Smooth muscle cell (in vitro differentiated cells): ENCODE results near the gene MTUS2. TPM values are rescaled to one million over a fixed set of nuclear protein-coding genes. Genes with fewer than 3 reads are reported as not detected.
"Not testable (repeated sequence)": the region's sequence is repeated elsewhere in the genome, so short reads cannot be mapped to it uniquely, and the experiment has no call there.

Experiments used
- DNase-seq: peaks from one replicate; lab custom pipeline; 2025; ENCODE audit not compliant: unreplicated experiment; lab: John Stamatoyannopoulos, UW
- H2AFZ ChIP-seq: fragments of 200-600 bp; sonication (generic); 2 replicates; pipeline ENCODE4 v1.6.0; 2016; ENCODE audit warnings: antibody characterized with exemption, low read depth, mild to moderate bottlenecking
- H3F3A ChIP-seq: fragments of 200-600 bp; sonication (generic); 2 replicates; pipeline ENCODE4 v1.6.0; 2017; ENCODE audit warnings: antibody characterized with exemption, low read depth
- H3K27ac ChIP-seq: fragments of 200-600 bp; sonication (generic); 2 replicates; pipeline ENCODE4 v1.5.1; 2016; ENCODE audit warnings: low read depth, mild to moderate bottlenecking
- H3K27me3 ChIP-seq: fragments of 200-600 bp; sonication (generic); 2 replicates; pipeline ENCODE4 v1.6.1; 2016; ENCODE audit warnings: low read depth, mild to moderate bottlenecking
- H3K36me3 ChIP-seq: fragments of 200-600 bp; sonication (generic); 2 replicates; pipeline ENCODE4 v1.5.1; 2016; ENCODE audit warnings: low read depth
- H3K4me1 ChIP-seq: fragments of 200-600 bp; sonication (generic); 2 replicates; pipeline ENCODE4 v1.5.1; 2016; ENCODE audit warnings: low read depth
- H3K4me2 ChIP-seq: fragments of 200-600 bp; sonication (generic); 2 replicates; pipeline ENCODE4 v1.6.0; 2016; ENCODE audit warnings: mild to moderate bottlenecking
- H3K4me3 ChIP-seq: fragments of 200-600 bp; sonication (generic); 2 replicates; pipeline ENCODE4 v1.5.1; 2016; ENCODE audit warnings: mild to moderate bottlenecking
- H3K79me2 ChIP-seq: fragments of 200-600 bp; sonication (generic); 2 replicates; pipeline ENCODE4 v1.6.0; 2016; ENCODE audit warnings: low read depth, mild to moderate bottlenecking
- H3K9ac ChIP-seq: fragments of 200-600 bp; sonication (generic); 2 replicates; pipeline ENCODE4 v1.6.0; 2016; ENCODE audit warnings: low read depth
- H3K9me3 ChIP-seq: fragments of 200-600 bp; sonication (generic); replicated peaks from 2 replicates; pipeline ENCODE4 v1.5.1; 2016; ENCODE audit warnings: low read depth
- H4K20me1 ChIP-seq: fragments of 200-600 bp; sonication (generic); 2 replicates; pipeline ENCODE4 v1.6.0; 2016; ENCODE audit warnings: low read depth
- CTCF ChIP-seq: fragments of 200-600 bp; sonication (generic); IDR thresholded peaks from 2 replicates; pipeline ENCODE4 v1.5.1; 2017; ENCODE audit warnings: borderline replicate concordance, mild to moderate bottlenecking, antibody characterized with exemption; ENCODE audit not compliant: insufficient read depth, poor library complexity, severe bottlenecking
- WGBS: methylation state at CpG from one replicate; pipeline ENCODE4 v1.1.7; 2016; ENCODE audit warnings: low lambda C conversion rate; 5-methylcytosine and 5-hydroxymethylcytosine counted together
- polyA plus RNA-seq: library from polyadenylated mRNA; unstranded; fragments of >200 nt; fragmentation: Nextera tagmentation; extraction: Ambion mirVana; gene quantifications from 2 replicates; pipeline ENCODE4 v1.2.1, GENCODE V29; 2016
- total RNA-seq: library from RNA; depleted of rRNA; stranded (reverse); fragments of >200 nt; gene quantifications from 2 replicates; pipeline ENCODE4 v1.2.3, GENCODE V29; 2014

MTUS2 gene
- total and polyA plus RNA-seq, 2 experiments from 2014 or later: 0.06 to 0.63 TPM

GRCh38 chr13:29384466-29384865, 564.3 kb downstream of the MTUS2 start:
- Histone ChIP-seq H3K79me2 (no peaks in the 10 kb centered on the region), H3K4me3 (no peak overlapping the region), H3K9me3 (no peaks in the 10 kb centered on the region), H3F3A (no peaks in the 10 kb centered on the region), H3K27ac (no peak overlapping the region), H2AFZ (no peak overlapping the region), H3K27me3 (no peaks in the 10 kb centered on the region), H3K4me2 (no peak overlapping the region), H4K20me1 (no peaks in the 10 kb centered on the region), H3K36me3 (no peaks in the 10 kb centered on the region), H3K9ac (no peak overlapping the region), H3K4me1 (no peaks in the 10 kb centered on the region)
- no peak for TF ChIP-seq CTCF
- 10% methylated on average over 3 of the region's 3 CpGs for WGBS
- no peak for DNase-seq

GRCh38 chr13:29384871-29385270, 564.7 kb downstream of the MTUS2 start:
- Histone ChIP-seq H3K4me1 (no peaks in the 10 kb centered on the region), H3F3A (no peaks in the 10 kb centered on the region), H4K20me1 (no peaks in the 10 kb centered on the region), H3K79me2 (no peaks in the 10 kb centered on the region), H3K36me3 (no peaks in the 10 kb centered on the region), H3K4me3 (no peak overlapping the region), H3K27ac (no peak overlapping the region), H3K9me3 (no peaks in the 10 kb centered on the region), H3K9ac (no peak overlapping the region), H3K4me2 (no peak overlapping the region), H3K27me3 (no peaks in the 10 kb centered on the region), H2AFZ (no peak overlapping the region)
- TF ChIP-seq CTCF: no peak
- no peak for DNase-seq
- 79% methylated on average over 4 of the region's 4 CpGs for WGBS

- no peak overlapping the region for H3K4me2 ChIP-seq
- 76% methylated on average over 3 of the region's 3 CpGs for WGBS
- no peaks in the 10 kb centered on the region for H3K36me3 ChIP-seq
- DNase-seq: no peak
- no peaks in the 10 kb centered on the region for H3K9me3 ChIP-seq
- no peaks in the 10 kb centered on the region for H4K20me1 ChIP-seq
- H3K27ac ChIP-seq: no peak overlapping the region
- H3K4me1 ChIP-seq: no peaks in the 10 kb centered on the region
- H3K4me3 ChIP-seq: no peak overlapping the region
- no peaks in the 10 kb centered on the region for H3K27me3 ChIP-seq
- H3K79me2 ChIP-seq: no peaks in the 10 kb centered on the region
- TF ChIP-seq CTCF: no peak
- H3K9ac ChIP-seq: no peak overlapping the region
- no peaks in the 10 kb centered on the region for H3F3A ChIP-seq
- no peak overlapping the region for H2AFZ ChIP-seq
These were observed 566.1 kb downstream of the MTUS2 start for GRCh38 chr13:29386246-29386645.

GRCh38 chr13:29390598-29390997, 570.5 kb downstream of the MTUS2 start:
- not testable (repeated sequence) for H3K79me2 ChIP-seq, H3K4me2 ChIP-seq, H3K9me3 ChIP-seq, H3K9ac ChIP-seq, H3K36me3 ChIP-seq, H3F3A ChIP-seq, H3K4me1 ChIP-seq, H2AFZ ChIP-seq, DNase-seq, H3K27ac ChIP-seq, H3K4me3 ChIP-seq, H4K20me1 ChIP-seq
- 97% methylated on average over 9 of the region's 9 CpGs for WGBS
- peaks cover 13% of the 10 kb centered on the region for H3K27me3 ChIP-seq
